Smooth muscle cell of the umbilical artery (primary cell): ENCODE results near the gene MROH9. TPM values are rescaled to one million over a fixed set of nuclear protein-coding genes. Genes with fewer than 3 reads are reported as not detected.

Experiments
- total RNA-seq: library from RNA; depleted of rRNA; stranded (reverse); fragments of >200 nt; gene quantifications from 2 replicates; pipeline ENCODE4 v1.2.3, GENCODE V29; 2014

The MROH9 gene
- under 0.01 TPM in 1 of 2 replicates, not detected in the other for total RNA-seq

DNA sequence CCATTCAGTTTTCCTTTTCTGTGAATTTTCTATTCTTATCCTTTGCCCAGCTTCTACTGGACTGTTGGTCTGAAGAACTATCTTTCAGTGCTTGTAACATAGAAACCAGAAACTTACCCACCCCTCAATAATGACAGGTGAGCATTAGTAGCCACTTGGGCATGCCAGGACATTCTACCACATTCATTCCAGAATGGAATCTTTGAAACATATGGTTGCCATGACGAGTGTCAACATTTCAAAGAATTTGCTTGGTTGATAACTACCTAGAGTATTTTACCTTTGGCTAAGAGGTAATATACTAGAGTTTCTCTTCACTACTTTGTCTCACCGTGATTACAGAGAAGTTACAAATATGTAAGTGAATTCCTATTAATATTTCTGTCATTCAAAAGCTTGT is at the start of gene MROH9:
TSS of gene MROH9 (plus strand) at position 304 of the 400 bp plus-strand sequence. CDS start 10,023 bp downstream, outside the sequence.

DNA sequence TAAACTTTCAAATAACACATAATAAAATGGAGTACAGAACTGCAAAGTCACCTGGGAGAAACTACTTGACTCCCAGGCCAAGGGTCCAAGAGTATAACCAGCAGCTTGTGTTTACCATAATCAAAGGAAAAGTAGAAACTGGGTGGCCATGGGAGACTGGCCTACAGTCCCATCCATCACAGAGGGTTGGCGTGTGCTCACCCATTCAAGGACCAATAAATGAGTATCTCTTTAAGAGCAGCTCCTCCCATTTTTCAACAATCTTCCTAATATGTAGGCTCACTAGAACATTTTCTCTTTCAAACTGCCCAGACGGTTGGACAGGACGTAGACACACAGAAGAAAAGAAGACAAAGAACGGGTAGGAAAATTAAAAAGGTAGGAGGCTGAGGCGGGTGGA is 155.3 kb downstream of the MROH9 start, which contains the start of gene FMO3:
TSS of gene FMO3 (plus strand) at position 302 of the 400 bp plus-strand sequence. CDS start 1,754 bp downstream, outside the sequence.

Other genes starting within 250 kb of the MROH9 start
- gene FMO3, start 155.4 kb downstream of the MROH9 start, total RNA-seq: not detected in 2 replicates
- not detected in 2 replicates for gene FMO2, start 249.8 kb downstream of the MROH9 start, total RNA-seq